NT2/D1 (cell line): ENCODE measurements around the gene THAP9.
"Not testable (repeated sequence)": the region's sequence is repeated elsewhere in the genome, so short reads cannot be mapped to it uniquely, and the experiment has no call there.

ENCODE experiments used
- DNase-seq: peaks from one replicate; pipeline ENCODE4 v3.0.0-alpha.2; 2011; ENCODE audit warnings: low read depth, low spot score
- H3K27me3 ChIP-seq: 2 replicates; pipeline ENCODE4 v1.6.0; 2011; ENCODE audit warnings: mild to moderate bottlenecking; ENCODE audit not compliant: insufficient read length, insufficient read depth
- H3K36me3 ChIP-seq: 2 replicates; pipeline ENCODE4 v1.6.1; 2011; ENCODE audit warnings: mild to moderate bottlenecking, low read length, mixed read lengths; ENCODE audit not compliant: insufficient read depth, insufficient read length
- H3K4me1 ChIP-seq: 2 replicates; pipeline ENCODE4 v1.5.1; 2011; ENCODE audit not compliant: insufficient read depth, insufficient read length
- H3K4me3 ChIP-seq: 2 replicates; pipeline ENCODE4 v1.5.1; 2011; ENCODE audit warnings: low read depth; ENCODE audit not compliant: insufficient read length
- H3K9ac ChIP-seq: 2 replicates; pipeline ENCODE4 v1.6.0; 2011; ENCODE audit warnings: low read depth; ENCODE audit not compliant: insufficient read length
- H3K9me3 ChIP-seq: 2 replicates; pipeline ENCODE4 v1.5.1; 2011; ENCODE audit warnings: mild to moderate bottlenecking, low read length; ENCODE audit not compliant: insufficient read depth
- SUZ12 ChIP-seq: IDR thresholded peaks from 2 replicates; pipeline ENCODE4 v1.6.1; 2011; ENCODE audit not compliant: insufficient read length, insufficient read depth; ENCODE audit errors: extremely low read depth
- YY1 ChIP-seq: IDR thresholded peaks from 2 replicates; pipeline ENCODE4 v1.6.1; 2011; ENCODE audit not compliant: insufficient read length, insufficient read depth
- ZNF274 ChIP-seq: IDR thresholded peaks from 2 replicates; pipeline ENCODE4 v1.6.1; 2011; ENCODE audit warnings: mild to moderate bottlenecking, low read depth, low read length

Gene THAP9

GRCh38 chr4:82909326-82909725 is 8.8 kb downstream of the THAP9 start:
- Histone ChIP-seq H3K4me1 (no peaks in the 10 kb centered on the region), H3K36me3 (peaks cover 33% of the 10 kb centered on the region), H3K27me3 (no peaks in the 10 kb centered on the region), H3K4me3 (no peak overlapping the region), H3K9me3 (no peaks in the 10 kb centered on the region), H3K9ac (no peak overlapping the region)
- TF ChIP-seq ZNF274 (no peak), SUZ12 (no peak), YY1 (no peak)
- DNase-seq: no peak

GRCh38 chr4:82913305-82913704 is 12.8 kb downstream of the THAP9 start:
- Histone ChIP-seq H3K4me3 (no peak overlapping the region), H3K27me3 (no peaks in the 10 kb centered on the region), H3K9ac (no peak overlapping the region), H3K9me3 (no peaks in the 10 kb centered on the region), H3K4me1 (no peaks in the 10 kb centered on the region), H3K36me3 (peaks cover 22% of the 10 kb centered on the region)
- TF ChIP-seq ZNF274 (no peak), SUZ12 (no peak), YY1 (no peak)
- DNase-seq: no peak

GRCh38 chr4:82913968-82914367 is 13.4 kb downstream of the THAP9 start:
- not testable (repeated sequence) for DNase-seq, H3K9me3 ChIP-seq, H3K4me3 ChIP-seq, H3K9ac ChIP-seq, H3K4me1 ChIP-seq, H3K27me3 ChIP-seq
- peaks cover 21% of the 10 kb centered on the region for H3K36me3 ChIP-seq

GRCh38 chr4:82918091-82918490 is 17.6 kb downstream of the THAP9 start:
- Histone ChIP-seq H3K27me3 (no peaks in the 10 kb centered on the region), H3K36me3 (peaks cover 15% of the 10 kb centered on the region), H3K4me1 (no peaks in the 10 kb centered on the region), H3K9me3 (no peaks in the 10 kb centered on the region), H3K9ac (no peak overlapping the region), H3K4me3 (no peak overlapping the region)
- TF ChIP-seq ZNF274 (no peak), SUZ12 (no peak), YY1 (no peak)
- DNase-seq: no peak

- DNase-seq: no peak
- TF ChIP-seq SUZ12 (no peak), YY1 (no peak), ZNF274 (no peak)
- no peaks in the 10 kb centered on the region for H3K9me3 ChIP-seq
- peaks cover 15% of the 10 kb centered on the region for H3K36me3 ChIP-seq
- H3K9ac ChIP-seq: no peak overlapping the region
- H3K4me1 ChIP-seq: no peaks in the 10 kb centered on the region
- no peaks in the 10 kb centered on the region for H3K27me3 ChIP-seq
- H3K4me3 ChIP-seq: no peak overlapping the region
Observed at GRCh38 chr4:82919386-82919785, 18.9 kb downstream of the THAP9 start.

GRCh38 chr4:82921795-82922194 is 21.3 kb downstream of the THAP9 start:
- Histone ChIP-seq H3K4me1 (no peaks in the 10 kb centered on the region), H3K9me3 (no peaks in the 10 kb centered on the region), H3K4me3 (no peak overlapping the region), H3K9ac (no peak overlapping the region), H3K27me3 (no peaks in the 10 kb centered on the region), H3K36me3 (peaks cover 13% of the 10 kb centered on the region)
- no peak for DNase-seq
- no peak for TF ChIP-seq SUZ12
- no peak for TF ChIP-seq ZNF274
- TF ChIP-seq YY1: no peak

- Histone ChIP-seq H3K9me3 (no peaks in the 10 kb centered on the region), H3K36me3 (peaks cover 5% of the 10 kb centered on the region), H3K4me3 (no peak overlapping the region), H3K9ac (no peak overlapping the region), H3K4me1 (no peaks in the 10 kb centered on the region), H3K27me3 (no peaks in the 10 kb centered on the region)
- no peak for DNase-seq
- TF ChIP-seq ZNF274: no peak
- no peak for TF ChIP-seq YY1
- TF ChIP-seq SUZ12: no peak
Observed at GRCh38 chr4:82930848-82931755, 30.6 kb downstream of the THAP9 start.
